ENCODE data around the gene PPFIA4.

Gene PPFIA4

DNA sequence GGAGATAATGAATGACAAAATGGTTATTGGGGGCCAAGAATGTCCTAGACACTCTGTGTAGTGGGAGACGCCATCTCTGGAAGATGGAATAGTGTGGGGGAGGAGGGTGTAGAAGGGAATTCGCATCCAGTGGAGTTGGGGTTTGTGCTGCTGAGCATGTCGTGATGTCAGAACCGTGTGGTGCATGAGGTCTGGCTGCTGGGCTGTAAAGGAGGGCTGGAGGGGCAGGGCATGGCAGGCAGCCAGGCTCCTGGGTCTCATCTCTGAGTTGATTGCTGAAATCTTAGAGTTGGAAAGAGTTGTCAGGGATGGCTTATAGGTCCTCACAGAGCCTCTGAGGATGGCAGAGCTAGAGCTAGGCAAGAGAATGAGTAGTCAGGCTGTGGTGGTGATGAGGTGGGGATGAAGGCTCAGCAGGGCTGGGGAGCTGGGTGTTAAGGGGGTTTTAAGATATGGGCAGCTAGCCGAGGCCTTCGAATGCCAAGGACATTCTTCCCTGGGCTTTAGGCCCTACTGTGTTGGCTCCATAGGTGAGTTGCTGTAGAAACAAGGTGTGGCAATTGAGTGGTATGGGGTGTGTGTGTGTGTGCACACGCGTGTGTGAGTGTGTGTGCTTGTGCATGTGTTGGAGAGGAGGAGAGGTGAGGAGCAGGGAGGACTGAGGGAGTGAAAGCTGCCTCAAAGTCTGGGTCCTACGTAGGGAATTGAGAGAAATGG, 1.9 kb downstream of the PPFIA4 start:
- DNase-seq (no peak), ATAC-seq (replicated peaks) (no peak)
- Mint-ChIP-seq H3K36me3 (ENCODE audit: insufficient read depth) (peaks cover 24% of the 10 kb centered on the region), H3K4me1 (ENCODE audit: low read depth in 2 of 2) (peaks cover 8 to 9% of the 10 kb centered on the region in 2 donors), H3K27me3 (peaks cover 0 to 7% of the 10 kb centered on the region in 2 donors), H3K4me3 (no peak overlapping the region), H3K27ac (peak overlapping the region in 1 of 2 donors; percentile 39), H3K9me3 (peaks cover 0 to 1% of the 10 kb centered on the region in 2 donors)

DNA sequence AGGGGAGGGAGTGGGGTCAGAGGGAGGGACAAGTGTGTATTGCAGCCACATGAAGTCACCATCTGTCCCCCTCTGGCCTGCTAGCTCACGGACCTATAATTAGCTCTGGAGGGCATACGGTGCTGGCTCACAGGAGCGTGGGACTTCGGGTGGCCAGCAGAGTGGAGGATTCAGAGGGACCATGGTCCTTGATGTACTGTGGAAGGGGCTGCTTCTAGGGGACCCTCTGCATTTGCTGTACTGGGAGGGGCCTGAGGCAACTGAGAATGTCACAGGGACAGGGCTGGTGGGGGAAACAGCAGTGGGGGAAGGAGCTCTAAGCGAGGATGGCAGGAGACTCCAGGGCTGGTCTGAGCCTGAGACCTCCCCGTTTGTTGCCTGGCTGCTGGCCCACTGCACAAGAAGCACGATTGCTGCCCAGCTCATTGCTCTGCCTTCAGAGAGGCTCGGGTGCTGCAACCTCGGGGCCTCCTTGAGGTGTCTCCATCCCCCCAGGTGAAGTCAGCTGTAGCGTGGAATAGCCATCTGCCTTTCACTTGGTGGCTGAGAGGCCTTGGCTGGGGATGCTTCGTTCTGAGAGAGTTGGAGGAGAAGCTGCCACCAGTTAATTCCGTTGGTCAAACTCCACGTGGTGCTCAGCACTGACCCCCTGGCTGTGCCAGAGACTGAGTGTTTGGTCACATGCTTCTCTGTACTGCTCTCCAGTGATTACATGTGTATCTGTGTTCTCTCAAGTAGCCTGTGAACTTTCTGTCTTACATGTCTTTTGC, 2.7 kb downstream of the PPFIA4 start:
- Mint-ChIP-seq H3K36me3 (ENCODE audit: insufficient read depth) (peaks cover 18% of the 10 kb centered on the region), H3K4me1 (ENCODE audit: low read depth in 2 of 2) (peaks cover 8 to 9% of the 10 kb centered on the region in 2 donors), H3K9me3 (peaks cover 0 to 1% of the 10 kb centered on the region in 2 donors), H3K27ac (no peak overlapping the region), H3K27me3 (peaks cover 0 to 7% of the 10 kb centered on the region in 2 donors), H3K4me3 (no peak overlapping the region)
- ATAC-seq (replicated peaks) (no peak), DNase-seq (no peak)

DNA sequence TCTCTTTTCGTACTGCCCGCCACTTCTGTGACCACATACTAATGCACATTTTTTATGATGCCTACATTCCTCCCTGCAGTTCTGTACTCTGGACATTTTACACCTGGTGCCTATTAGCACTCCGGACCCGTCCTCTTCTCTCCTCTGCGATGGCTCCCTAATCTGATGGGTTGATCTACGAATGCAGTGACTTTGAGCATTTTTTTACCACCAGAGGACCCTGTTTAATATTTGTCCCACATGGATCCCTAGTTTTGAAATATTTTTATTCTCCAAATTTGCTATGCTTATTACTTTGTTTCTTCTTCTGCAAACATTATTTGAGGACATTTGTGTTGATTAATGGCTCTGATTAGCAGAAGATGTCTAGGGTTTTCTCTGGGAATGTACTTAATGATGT, 5.2 kb downstream of the PPFIA4 start:
- ATAC-seq (replicated peaks) = no peak
- Mint-ChIP-seq H3K4me1 (ENCODE audit: low read depth in 2 of 2) (peaks cover 0 to 7% of the 10 kb centered on the region in 2 donors), H3K36me3 (ENCODE audit: insufficient read depth) (peaks cover 3% of the 10 kb centered on the region), H3K9me3 (no peaks in the 10 kb centered on the region), H3K27ac (no peak overlapping the region), H3K4me3 (no peak overlapping the region), H3K27me3 (peaks cover 0 to 7% of the 10 kb centered on the region in 2 donors)
- DNase-seq = no peak

DNA sequence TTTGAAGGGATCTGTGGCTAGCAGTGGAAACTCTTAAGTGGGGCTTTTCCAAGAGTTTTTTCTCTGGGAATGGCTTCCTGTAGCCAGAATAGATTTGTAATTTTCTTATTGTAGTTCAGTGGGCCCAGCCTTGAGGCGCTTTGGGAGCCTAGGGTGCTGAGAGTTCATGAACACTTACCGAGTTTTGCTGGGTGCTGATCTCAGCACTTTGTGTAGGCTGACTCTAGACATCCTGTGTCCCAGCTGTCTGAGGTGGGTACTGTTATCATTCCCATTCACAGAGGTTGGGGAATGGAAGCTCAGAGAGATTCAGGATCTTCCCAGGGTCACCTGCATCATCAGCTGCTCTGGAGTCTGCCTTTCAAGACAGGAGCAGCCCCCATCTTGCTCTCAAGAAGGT, 7.0 kb downstream of the PPFIA4 start:
- DNase-seq (no peak), ATAC-seq (replicated peaks) (no peak)
- peaks cover 9 to 16% of the 10 kb centered on the region in 2 donors for H3K27me3 Mint-ChIP-seq
- H3K4me1 Mint-ChIP-seq (ENCODE audit: low read depth in 2 of 2) = no peaks in the 10 kb centered on the region
- no peak overlapping the region for H3K4me3 Mint-ChIP-seq
- H3K36me3 Mint-ChIP-seq (ENCODE audit: insufficient read depth) = no peaks in the 10 kb centered on the region
- no peaks in the 10 kb centered on the region for H3K9me3 Mint-ChIP-seq
- H3K27ac Mint-ChIP-seq = no peak overlapping the region

DNA sequence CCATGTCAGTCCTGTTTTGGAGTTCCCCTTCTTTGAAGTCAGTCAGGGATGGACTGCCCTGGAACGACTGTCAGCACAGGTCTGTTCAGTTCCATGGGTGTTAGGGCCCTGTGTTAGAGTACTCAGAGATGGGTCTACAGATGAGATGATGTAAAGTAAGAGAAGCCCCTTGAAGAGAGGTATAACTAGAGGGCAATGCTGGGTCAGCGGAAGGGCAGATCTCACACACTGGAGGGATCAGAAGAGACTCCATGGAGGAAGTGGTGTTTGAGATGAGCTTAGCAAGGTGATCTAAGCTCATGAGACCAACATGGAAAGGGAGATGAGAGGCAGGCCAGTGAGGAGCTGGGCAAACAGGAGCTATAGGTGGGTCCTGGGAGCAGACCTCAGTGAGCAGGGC, 7.6 kb downstream of the PPFIA4 start:
- peaks cover 10 to 23% of the 10 kb centered on the region in 2 donors for H3K27me3 Mint-ChIP-seq
- H3K9me3 Mint-ChIP-seq = no peaks in the 10 kb centered on the region
- DNase-seq (no peak), ATAC-seq (replicated peaks) (no peak)
- H3K4me1 Mint-ChIP-seq (ENCODE audit: low read depth in 2 of 2) = no peaks in the 10 kb centered on the region
- H3K4me3 Mint-ChIP-seq = no peak overlapping the region
- no peak overlapping the region for H3K27ac Mint-ChIP-seq
- H3K36me3 Mint-ChIP-seq (ENCODE audit: insufficient read depth) = no peaks in the 10 kb centered on the region

DNA sequence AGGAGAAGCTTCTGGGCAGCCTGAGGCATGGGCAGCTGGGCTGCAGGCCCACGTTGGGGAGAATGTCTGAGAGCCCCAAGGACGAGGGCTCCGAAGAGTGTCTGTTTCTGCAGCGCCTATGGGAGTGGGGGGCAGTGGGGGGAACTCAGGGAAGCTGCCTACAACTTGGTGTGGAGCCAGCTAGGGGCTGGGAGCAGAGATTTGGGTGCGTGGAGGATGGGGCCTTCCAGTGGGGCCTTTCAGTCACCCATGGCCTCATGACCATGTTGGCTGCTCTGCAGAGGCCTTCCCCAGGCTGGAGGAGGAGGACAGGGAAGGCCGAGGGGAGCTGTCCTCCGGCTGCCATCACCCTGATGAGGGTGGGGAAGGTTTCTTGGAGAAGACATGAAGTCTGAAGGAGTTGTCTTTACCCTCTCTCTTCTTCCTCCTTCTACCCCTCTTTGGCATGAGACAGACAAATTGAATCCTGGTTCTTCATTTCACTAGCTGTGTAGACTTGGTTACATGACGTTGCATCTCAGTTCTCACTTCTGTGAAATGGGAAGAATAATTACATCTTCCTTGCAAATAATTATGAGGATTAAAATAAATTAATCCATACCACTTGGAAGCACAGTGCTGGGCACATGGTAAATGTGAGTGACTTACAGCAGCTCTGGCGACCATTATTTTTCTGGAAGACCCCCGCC, 8.3 kb downstream of the PPFIA4 start:
- H3K4me3 Mint-ChIP-seq = no peak overlapping the region
- ATAC-seq (replicated peaks) = no peak
- DNase-seq = no peak
- H3K9me3 Mint-ChIP-seq = no peaks in the 10 kb centered on the region
- H3K27ac Mint-ChIP-seq = no peak overlapping the region
- H3K36me3 Mint-ChIP-seq (ENCODE audit: insufficient read depth) = no peaks in the 10 kb centered on the region
- H3K27me3 Mint-ChIP-seq = peaks cover 17 to 29% of the 10 kb centered on the region in 2 donors
- H3K4me1 Mint-ChIP-seq (ENCODE audit: low read depth in 2 of 2) = peaks cover 4 to 5% of the 10 kb centered on the region in 2 donors

DNA sequence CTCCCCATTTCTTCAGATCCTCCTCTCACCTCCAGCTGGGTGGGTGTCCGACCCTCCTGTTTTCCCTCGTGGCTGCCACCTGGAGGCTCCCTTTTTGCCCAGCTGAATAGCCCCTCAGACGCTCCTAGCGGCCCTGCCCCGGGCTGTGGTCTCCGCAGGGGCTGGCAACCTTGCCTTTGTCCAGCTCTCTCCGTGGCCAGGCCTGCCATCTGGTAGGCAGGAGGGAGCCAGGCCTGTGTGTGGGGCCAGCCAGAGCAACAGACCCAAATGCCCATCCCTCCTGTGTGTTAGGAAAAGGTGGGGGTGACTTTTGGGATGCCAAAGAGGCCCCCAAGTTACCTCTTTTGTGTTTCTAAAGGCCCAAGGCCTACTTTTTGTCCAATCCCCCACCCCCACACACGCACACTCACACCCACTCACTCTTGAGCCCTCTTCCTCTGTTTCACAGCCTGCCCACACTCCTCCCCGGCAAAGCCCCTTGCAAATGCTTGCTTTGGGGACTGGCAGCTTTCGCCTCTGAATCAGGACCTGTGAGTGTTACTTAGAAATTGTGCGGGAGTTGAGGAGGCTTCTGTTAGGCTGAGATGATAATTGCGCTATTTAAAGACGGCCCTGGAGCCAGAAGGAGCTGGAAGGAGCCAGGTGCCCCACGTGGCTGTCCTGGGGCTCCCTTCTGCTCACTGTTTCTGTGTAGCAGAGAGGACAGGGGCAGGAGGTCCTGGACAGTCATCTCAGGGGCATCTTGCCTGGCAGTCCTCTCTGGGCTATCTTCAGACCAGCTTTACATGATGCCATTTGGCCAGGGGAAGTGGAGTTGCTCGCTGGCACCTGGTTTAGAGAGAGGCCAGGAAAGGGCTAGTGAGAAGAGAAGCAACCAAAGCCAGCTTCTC, 9.1 kb downstream of the PPFIA4 start:
- Mint-ChIP-seq H3K36me3 (ENCODE audit: insufficient read depth) (no peaks in the 10 kb centered on the region), H3K4me1 (ENCODE audit: low read depth in 2 of 2) (peaks cover 4 to 6% of the 10 kb centered on the region in 2 donors), H3K27ac (no peak overlapping the region), H3K9me3 (no peaks in the 10 kb centered on the region), H3K27me3 (peaks cover 18 to 32% of the 10 kb centered on the region in 2 donors), H3K4me3 (no peak overlapping the region)
- DNase-seq (no peak), ATAC-seq (replicated peaks) (no peak)

DNA sequence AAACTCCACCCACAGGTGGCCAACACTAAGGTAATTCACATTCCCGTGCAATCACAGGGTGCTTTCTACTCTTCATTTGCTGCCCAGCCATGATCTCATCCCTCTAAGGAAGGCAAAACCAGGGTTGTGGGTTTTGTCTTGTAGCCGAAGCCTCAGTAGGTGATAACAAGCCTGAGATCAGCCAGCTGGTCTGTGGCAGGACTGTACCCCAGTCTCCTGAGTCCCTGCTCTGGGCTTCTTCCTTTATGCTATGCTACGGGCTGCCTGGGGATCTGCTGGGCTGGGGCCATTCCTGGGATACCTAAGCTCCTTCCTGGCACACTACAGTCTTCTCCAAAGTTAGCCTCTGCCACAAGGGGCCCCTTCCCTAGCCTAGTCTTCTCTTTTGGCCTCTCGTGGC, 9.8 kb downstream of the PPFIA4 start:
- Mint-ChIP-seq H3K9me3 (no peaks in the 10 kb centered on the region), H3K27me3 (peaks cover 18 to 34% of the 10 kb centered on the region in 2 donors), H3K4me1 (ENCODE audit: low read depth in 2 of 2) (peaks cover 4 to 6% of the 10 kb centered on the region in 2 donors), H3K36me3 (ENCODE audit: insufficient read depth) (no peaks in the 10 kb centered on the region), H3K4me3 (no peak overlapping the region), H3K27ac (no peak overlapping the region)
- ATAC-seq (replicated peaks) (no peak), DNase-seq (no peak)

DNA sequence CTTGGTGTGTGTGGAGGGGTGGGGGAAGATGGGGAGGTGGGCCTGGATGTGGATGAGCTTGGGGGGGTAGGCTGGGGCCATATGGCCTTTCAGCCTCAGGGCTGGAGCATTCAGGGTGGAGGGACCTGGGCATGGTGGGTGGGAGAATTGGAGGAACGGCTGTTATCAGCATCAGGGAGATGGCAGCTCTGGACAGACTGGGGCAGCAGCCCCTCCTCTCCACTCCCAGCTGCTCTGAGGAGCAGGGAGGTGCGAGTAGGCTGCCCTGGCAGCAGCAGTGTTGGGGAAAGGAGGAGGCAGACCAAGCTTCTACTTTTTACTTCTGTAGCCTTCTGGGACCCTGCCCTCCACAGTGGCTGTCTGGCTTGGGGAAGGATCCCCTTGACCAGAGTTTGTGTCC, 10.2 kb downstream of the PPFIA4 start:
- Mint-ChIP-seq H3K27ac (no peak overlapping the region), H3K36me3 (ENCODE audit: insufficient read depth) (no peaks in the 10 kb centered on the region), H3K4me3 (no peak overlapping the region), H3K27me3 (peaks cover 18 to 38% of the 10 kb centered on the region in 2 donors), H3K4me1 (ENCODE audit: low read depth in 2 of 2) (peaks cover 4 to 6% of the 10 kb centered on the region in 2 donors), H3K9me3 (no peaks in the 10 kb centered on the region)
- DNase-seq (no peak), ATAC-seq (replicated peaks) (no peak)

DNA sequence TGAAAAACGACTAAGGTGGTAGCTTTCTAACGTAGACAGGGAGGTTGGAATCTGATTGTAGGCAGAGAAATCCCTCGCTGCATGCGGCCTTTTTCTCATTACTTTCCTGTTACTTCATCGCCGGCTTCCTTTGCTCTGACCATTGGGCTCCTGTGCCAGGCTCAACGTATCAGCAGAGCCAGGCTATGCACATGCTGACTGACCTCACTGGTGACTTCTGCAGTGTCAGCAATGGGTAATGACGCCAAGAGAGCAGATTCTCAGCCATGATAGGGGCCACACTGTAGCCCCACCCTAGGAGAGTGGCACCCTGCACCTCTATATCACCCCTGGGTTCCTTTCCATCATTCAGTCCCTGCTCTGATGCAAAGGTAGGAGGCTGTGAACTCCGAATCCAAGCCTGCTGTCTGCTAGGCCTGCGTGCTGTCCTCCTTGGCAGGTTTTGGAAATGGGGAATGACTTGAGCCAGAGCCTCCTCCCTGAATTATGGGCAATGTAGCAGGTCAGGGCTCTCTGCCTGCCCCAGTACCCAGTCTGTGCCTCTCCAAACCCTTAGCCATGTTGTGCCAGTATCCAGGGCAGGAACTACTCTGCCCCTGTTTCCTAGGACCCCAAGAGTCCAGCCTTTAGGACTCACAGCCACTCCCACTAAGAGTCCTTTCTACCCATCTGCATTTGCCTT, 11.4 kb downstream of the PPFIA4 start:
- no peaks in the 10 kb centered on the region for H3K36me3 Mint-ChIP-seq (ENCODE audit: insufficient read depth)
- H3K27me3 Mint-ChIP-seq = peaks cover 18 to 43% of the 10 kb centered on the region in 2 donors
- H3K4me1 Mint-ChIP-seq (ENCODE audit: low read depth in 2 of 2) = peaks cover 4 to 6% of the 10 kb centered on the region in 2 donors
- ATAC-seq (replicated peaks) (no peak), DNase-seq (no peak)
- H3K27ac Mint-ChIP-seq = no peak overlapping the region
- no peaks in the 10 kb centered on the region for H3K9me3 Mint-ChIP-seq
- H3K4me3 Mint-ChIP-seq = no peak overlapping the region

DNA sequence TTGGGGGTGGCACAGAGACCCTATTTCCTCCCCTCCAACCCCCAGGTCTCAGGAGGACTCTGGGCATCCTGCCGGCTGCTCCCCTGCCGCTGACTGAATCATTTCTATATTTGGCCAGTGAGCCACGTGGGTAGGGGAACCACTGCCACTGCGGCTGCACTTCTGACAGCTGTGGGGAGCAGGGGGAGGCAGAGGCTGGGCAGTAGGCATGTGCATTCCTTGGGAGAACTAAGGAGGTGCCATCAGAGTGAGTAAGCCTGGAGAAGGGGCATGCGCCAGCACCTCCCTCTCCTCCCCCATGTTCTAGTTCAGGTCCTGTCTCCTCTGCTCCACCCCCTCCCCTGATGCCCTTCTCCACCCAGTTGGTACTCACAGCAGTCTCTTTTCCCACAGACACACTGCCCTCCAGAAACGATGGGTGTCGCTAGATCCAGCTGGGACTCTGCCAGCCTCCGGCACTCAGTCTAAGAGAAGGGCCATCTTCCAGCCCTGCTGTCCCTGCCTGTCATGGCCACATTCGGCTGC, 12.0 kb downstream of the PPFIA4 start:
- Mint-ChIP-seq H3K27me3 (peaks cover 18 to 49% of the 10 kb centered on the region in 2 donors), H3K9me3 (no peaks in the 10 kb centered on the region), H3K27ac (no peak overlapping the region), H3K4me1 (ENCODE audit: low read depth in 2 of 2) (peaks cover 4 to 6% of the 10 kb centered on the region in 2 donors), H3K4me3 (no peak overlapping the region), H3K36me3 (ENCODE audit: insufficient read depth) (no peaks in the 10 kb centered on the region)
- ATAC-seq (replicated peaks) = no peak
- no peak for DNase-seq

DNA sequence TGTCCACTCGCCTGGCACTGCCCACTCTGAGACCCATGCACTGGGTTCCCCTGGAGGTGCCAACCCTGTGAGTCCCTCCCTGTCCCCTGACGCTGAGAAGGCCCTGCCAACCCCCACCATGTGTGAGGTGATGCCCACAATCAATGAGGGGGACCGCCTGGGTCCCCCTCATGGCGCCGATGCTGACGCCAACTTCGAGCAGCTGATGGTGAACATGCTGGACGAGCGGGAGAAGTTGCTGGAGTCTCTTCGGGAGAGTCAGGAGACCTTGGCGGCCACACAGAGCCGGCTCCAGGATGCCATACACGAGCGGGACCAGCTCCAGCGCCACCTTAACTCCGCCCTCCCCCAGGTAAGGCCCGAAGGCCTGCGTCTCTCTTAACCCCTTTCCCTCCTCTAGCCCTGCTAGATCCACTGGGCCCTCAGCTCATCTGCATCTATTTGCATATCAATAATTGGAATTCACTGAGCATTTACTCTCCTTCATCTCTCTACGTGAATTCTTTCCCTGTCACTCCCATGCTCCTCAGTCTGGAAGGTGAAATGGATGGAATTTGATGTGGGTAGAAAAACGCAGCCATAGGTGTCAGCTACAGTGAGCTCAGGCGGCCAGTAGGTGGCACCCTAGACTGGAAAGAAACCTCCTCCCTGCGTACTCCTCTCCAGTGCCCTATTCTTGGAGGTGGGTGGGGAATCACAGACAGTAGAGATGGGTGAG, 12.8 kb downstream of the PPFIA4 start:
- DNase-seq (peak; percentile 49 to 56 (median 55)), ATAC-seq (replicated peaks) (peak; percentile 91)
- no peaks in the 10 kb centered on the region for H3K9me3 Mint-ChIP-seq
- no peak overlapping the region for H3K27ac Mint-ChIP-seq
- H3K36me3 Mint-ChIP-seq (ENCODE audit: insufficient read depth) = no peaks in the 10 kb centered on the region
- no peak overlapping the region for H3K4me3 Mint-ChIP-seq
- peaks cover 4 to 6% of the 10 kb centered on the region in 2 donors for H3K4me1 Mint-ChIP-seq (ENCODE audit: low read depth in 2 of 2)
- H3K27me3 Mint-ChIP-seq = peaks cover 18 to 54% of the 10 kb centered on the region in 2 donors

Measured in effector memory CD8-positive, alpha-beta T cell (primary cell).